BLaER1 treated with 17β-estradiol and CSF1 and Interleukin-3, amounts not matched to agents 10 nM and 100 nM (cell line): ENCODE data around the gene MOGAT3.
A peak's percentile ranks its signal among the peaks of the same experiment; 100 is the strongest.

ENCODE experiments used
- H3K27ac ChIP-seq, 11 experiments: shearing (Covaris generic); formaldehyde crosslinking; 2 replicates each; pipeline ENCODE4 v1.8.1; 2022
- H3K27me3 ChIP-seq, 11 experiments: shearing (Covaris generic); formaldehyde crosslinking; 2 replicates each; pipeline ENCODE4 v1.8.1; 2022
- H3K36me3 ChIP-seq, 11 experiments: shearing (Covaris generic); formaldehyde crosslinking; 2 replicates each; pipeline ENCODE4 v1.8.1; 2022
- H3K4me1 ChIP-seq, 10 experiments: shearing (Covaris generic); formaldehyde crosslinking; 2 replicates each; pipeline ENCODE4 v1.8.1; 2022
- H3K4me2 ChIP-seq, 11 experiments: shearing (Covaris generic); formaldehyde crosslinking; 2 replicates each; pipeline ENCODE4 v1.8.1; 2022
- H3K4me3 ChIP-seq, 10 experiments: shearing (Covaris generic); formaldehyde crosslinking; 2 replicates each; pipeline ENCODE4 v1.8.1; 2022
- H3K9ac ChIP-seq, 11 experiments: shearing (Covaris generic); formaldehyde crosslinking; 2 replicates each; pipeline ENCODE4 v1.8.1; 2022
- H3K9me3 ChIP-seq, 11 experiments: shearing (Covaris generic); formaldehyde crosslinking; replicated peaks in 1 of 11; 2 replicates each; pipeline ENCODE4 v1.8.1; 2022
- H4K20me1 ChIP-seq, 11 experiments: shearing (Covaris generic); formaldehyde crosslinking; 2 replicates each; pipeline ENCODE4 v1.8.1; 2022
- Cebpa-rat ChIP-seq, 11 experiments: shearing (Covaris generic); IDR thresholded peaks; 2 replicates each; pipeline ENCODE4 v1.8.1; 2022

The MOGAT3 gene

GRCh38 chr7:101173752-101174244 is 27.0 kb downstream of the MOGAT3 start:
- Histone ChIP-seq H3K36me3 (no peaks in the 10 kb centered on the region), H3K4me2 (peak overlapping the region; percentile 48 to 100 (median 89)), H3K9me3 (peaks cover 0 to 25% (median 22%) of the 10 kb centered on the region in 11 experiments; a peak in 18 of 22 replicates), H4K20me1 (peaks cover 0 to 44% (median 13%) of the 10 kb centered on the region in 11 experiments; a peak in 16 of 22 replicates), H3K27ac (no peak overlapping the region), H3K4me3 (peak overlapping the region in 9 of 10 experiments; percentile 7 to 54 (median 33); a peak in 14 of 20 replicates), H3K4me1 (peaks cover 49 to 86% (median 64%) of the 10 kb centered on the region in 10 experiments), H3K27me3 (peaks cover 99 to 100% (median 100%) of the 10 kb centered on the region in 11 experiments), H3K9ac (no peak overlapping the region)
- no peak for TF ChIP-seq Cebpa-rat (IDR thresholded peaks at IDR 0.05)

GRCh38 chr7:101172854-101173751 is 27.7 kb downstream of the MOGAT3 start:
- H3K4me2 ChIP-seq: peak overlapping the region; percentile 48 to 100 (median 89)
- peaks cover 0 to 25% (median 22%) of the 10 kb centered on the region in 11 experiments; a peak in 18 of 22 replicates for H3K9me3 ChIP-seq
- no peak overlapping the region for H3K27ac ChIP-seq
- H3K27me3 ChIP-seq: peaks cover 99 to 100% (median 100%) of the 10 kb centered on the region in 11 experiments
- no peak overlapping the region; a peak in 1 of 22 replicates for H3K9ac ChIP-seq
- peaks cover 55 to 86% (median 69%) of the 10 kb centered on the region in 10 experiments for H3K4me1 ChIP-seq
- H3K4me3 ChIP-seq: peak overlapping the region; percentile 7 to 54 (median 36); a peak in 16 of 20 replicates
- no peak for TF ChIP-seq Cebpa-rat (IDR thresholded peaks at IDR 0.05)
- H3K36me3 ChIP-seq: no peaks in the 10 kb centered on the region
- H4K20me1 ChIP-seq: peaks cover 0 to 51% (median 14%) of the 10 kb centered on the region in 11 experiments; a peak in 16 of 22 replicates

GRCh38 chr7:101172005-101172853 is 28.6 kb downstream of the MOGAT3 start:
- peaks cover 99 to 100% (median 100%) of the 10 kb centered on the region in 11 experiments for H3K27me3 ChIP-seq
- H3K4me2 ChIP-seq: peak overlapping the region; percentile 48 to 100 (median 89)
- H3K4me3 ChIP-seq: peak overlapping the region; percentile 4 to 49 (median 34); a peak in 16 of 20 replicates
- peak overlapping the region in 2 of 11 experiments; percentile 13 to 50; a peak in 1 of 22 replicates for H3K27ac ChIP-seq
- peaks cover 0 to 54% (median 15%) of the 10 kb centered on the region in 11 experiments; a peak in 16 of 22 replicates for H4K20me1 ChIP-seq
- TF ChIP-seq Cebpa-rat (IDR thresholded peaks at IDR 0.05): no peak
- H3K36me3 ChIP-seq: no peaks in the 10 kb centered on the region
- peaks cover 0 to 25% (median 22%) of the 10 kb centered on the region in 11 experiments; a peak in 18 of 22 replicates for H3K9me3 ChIP-seq
- H3K4me1 ChIP-seq: peaks cover 58 to 93% (median 76%) of the 10 kb centered on the region in 10 experiments
- peak overlapping the region in 3 of 11 experiments; percentile 15 to 41 (median 39); a peak in 3 of 22 replicates for H3K9ac ChIP-seq

- H3K27me3 ChIP-seq: peaks cover 96 to 100% (median 99%) of the 10 kb centered on the region in 11 experiments
- peak overlapping the region; percentile 48 to 100 (median 89) for H3K4me2 ChIP-seq
- H3K9me3 ChIP-seq: peaks cover 0 to 25% (median 22%) of the 10 kb centered on the region in 11 experiments; a peak in 18 of 22 replicates
- no peaks in the 10 kb centered on the region for H3K36me3 ChIP-seq
- peaks cover 64 to 91% (median 82%) of the 10 kb centered on the region in 10 experiments for H3K4me1 ChIP-seq
- TF ChIP-seq Cebpa-rat (IDR thresholded peaks at IDR 0.05): no peak
- peak overlapping the region in 3 of 11 experiments; percentile 13 to 50 (median 13); a peak in 3 of 22 replicates for H3K27ac ChIP-seq
- H3K4me3 ChIP-seq: peak overlapping the region in 6 of 10 experiments; percentile 7 to 49 (median 36); a peak in 8 of 20 replicates
- H4K20me1 ChIP-seq: peaks cover 0 to 54% (median 15%) of the 10 kb centered on the region in 11 experiments; a peak in 16 of 22 replicates
- H3K9ac ChIP-seq: peak overlapping the region in 3 of 11 experiments; percentile 15 to 41 (median 39); a peak in 3 of 22 replicates
Observed at GRCh38 chr7:101171442-101171837, 29.4 kb downstream of the MOGAT3 start.

- Histone ChIP-seq H3K4me3 (peak overlapping the region in 6 of 10 experiments; percentile 5 to 49 (median 28); a peak in 8 of 20 replicates), H3K4me1 (peaks cover 69 to 91% (median 87%) of the 10 kb centered on the region in 10 experiments), H3K27me3 (peaks cover 96 to 100% (median 99%) of the 10 kb centered on the region in 11 experiments), H3K9ac (peak overlapping the region in 3 of 11 experiments; percentile 3 to 41 (median 39); a peak in 3 of 22 replicates), H3K36me3 (no peaks in the 10 kb centered on the region), H3K4me2 (peak overlapping the region; percentile 70 to 100 (median 89)), H4K20me1 (peaks cover 0 to 54% (median 15%) of the 10 kb centered on the region in 11 experiments; a peak in 16 of 22 replicates), H3K9me3 (peaks cover 0 to 25% (median 22%) of the 10 kb centered on the region in 11 experiments; a peak in 18 of 22 replicates), H3K27ac (peak overlapping the region in 2 of 11 experiments; percentile 13 to 50; a peak in 3 of 22 replicates)
- TF ChIP-seq Cebpa-rat (IDR thresholded peaks at IDR 0.05): no peak
Observed at GRCh38 chr7:101170617-101171441, 30.0 kb downstream of the MOGAT3 start.

- peaks cover 91 to 98% (median 97%) of the 10 kb centered on the region in 11 experiments for H3K27me3 ChIP-seq
- peaks cover 0 to 57% (median 18%) of the 10 kb centered on the region in 11 experiments; a peak in 20 of 22 replicates for H4K20me1 ChIP-seq
- H3K4me1 ChIP-seq: peaks cover 74 to 96% (median 93%) of the 10 kb centered on the region in 10 experiments
- TF ChIP-seq Cebpa-rat (IDR thresholded peaks at IDR 0.05): no peak
- H3K4me2 ChIP-seq: peak overlapping the region; percentile 70 to 100 (median 89)
- peak overlapping the region in 9 of 10 experiments; percentile 5 to 49 (median 22); a peak in 9 of 20 replicates for H3K4me3 ChIP-seq
- H3K9ac ChIP-seq: peak overlapping the region in 3 of 11 experiments; percentile 3 to 31 (median 27); a peak in 1 of 22 replicates
- no peaks in the 10 kb centered on the region for H3K36me3 ChIP-seq
- peaks cover 0 to 25% (median 22%) of the 10 kb centered on the region in 11 experiments; a peak in 18 of 22 replicates for H3K9me3 ChIP-seq
- no peak overlapping the region for H3K27ac ChIP-seq
Observed at GRCh38 chr7:101169838-101170551, 30.8 kb downstream of the MOGAT3 start.
